PC-3 (cell line): ENCODE results near the gene TRAPPC8.

Experiments used
- CTCF ChIP-seq: fragments of 300-600 bp; sonication (generic); conservative IDR thresholded peaks from 2 replicates; pipeline ENCODE4 v1.5.1; 2017; ENCODE audit warnings: antibody characterized with exemption, low read depth, mild to moderate bottlenecking, low read length
- EZH2 ChIP-seq: fragments of 300-600 bp; sonication (generic); IDR thresholded peaks from one replicate; pipeline ENCODE4 v1.6.1; 2017; ENCODE audit warnings: antibody characterized with exemption, mild to moderate bottlenecking, low read length; ENCODE audit not compliant: unreplicated experiment
- EZH2phosphoT487 ChIP-seq: fragments of 300-600 bp; sonication (generic); IDR thresholded peaks from 2 replicates; pipeline ENCODE4 v1.6.1; 2018; ENCODE audit warnings: mild to moderate bottlenecking, antibody characterized with exemption, low read length, borderline replicate concordance

GRCh38 chr18:31884020-31884419, 58.9 kb downstream of the TRAPPC8 start:
- TF ChIP-seq CTCF (no peak), EZH2phosphoT487 (no peak), EZH2 (no peak)
